ENCODE results near the gene TRIP13. TPM values are rescaled to one million over a fixed set of nuclear protein-coding genes. Genes with fewer than 3 reads are reported as not detected.

The TRIP13 gene
- total RNA-seq, 1 experiment from 2014 or later = 42.6 TPM

DNA sequence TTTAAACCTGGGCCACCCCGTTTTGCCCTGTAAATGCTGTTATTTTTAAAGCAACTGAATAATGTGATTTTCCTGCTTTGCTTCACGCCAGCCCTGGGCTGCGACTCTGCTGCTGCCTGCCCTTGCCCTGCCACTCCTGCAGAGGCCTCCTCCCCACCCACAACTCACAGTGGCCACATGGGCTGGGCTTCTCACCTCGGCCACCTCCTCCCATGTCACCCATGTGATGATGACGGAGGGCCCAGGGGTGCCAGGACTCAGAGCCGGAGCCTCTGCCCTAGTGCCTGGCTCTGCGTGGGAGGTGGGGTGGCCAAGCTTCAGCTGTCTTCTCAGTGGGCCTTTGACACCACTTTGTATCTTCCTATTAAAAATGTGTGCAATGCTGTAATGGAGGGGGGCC is 67.9 kb downstream of the TRIP13 start:
- Histone ChIP-seq H3K27ac (ENCODE audit: insufficient read length, low read depth, low read length) (no peak overlapping the region), H3K79me1 (ENCODE audit: insufficient read depth, low read depth, low read length, poor library complexity, severe bottlenecking) (no peaks in the 10 kb centered on the region), H2BK120ac (ENCODE audit: low read depth, low read length, poor library complexity, severe bottlenecking) (no peak overlapping the region), H4K91ac (ENCODE audit: insufficient read length, low read depth, low read length) (no peak overlapping the region), H2AK5ac (ENCODE audit: insufficient read length, low read length) (no peak overlapping the region), H3K4ac (ENCODE audit: low read depth, low read length) (no peak overlapping the region), H2BK12ac (ENCODE audit: insufficient read length, low read depth, low read length) (no peak overlapping the region), H3K4me1 (ENCODE audit: insufficient read depth, low read length) (no peaks in the 10 kb centered on the region), H3K27me3 (ENCODE audit: insufficient read depth, low read length) (no peaks in the 10 kb centered on the region), H3K23ac (ENCODE audit: insufficient read length, low read depth, low read length) (no peak overlapping the region), H2AFZ (ENCODE audit: low read length) (no peak overlapping the region), H3K23me2 (ENCODE audit: insufficient read length, low read depth, low read length, poor library complexity, severe bottlenecking) (no peaks in the 10 kb centered on the region), H2BK15ac (ENCODE audit: low read depth, low read length) (no peak overlapping the region), H2BK20ac (ENCODE audit: low read depth, low read length, poor library complexity, severe bottlenecking) (no peak overlapping the region), H4K8ac (replicated peaks; ENCODE audit: insufficient read length, low read depth, low read length) (no peak overlapping the region), H3K56ac (ENCODE audit: insufficient read length, low read depth, low read length) (no peak overlapping the region), H3K9ac (ENCODE audit: extremely low read depth, insufficient read length, low read length) (no peak overlapping the region), H2BK5ac (ENCODE audit: insufficient read length, low read length) (no peak overlapping the region), H3T11ph (ENCODE audit: low read length) (no peak overlapping the region), H3K9me3 (ENCODE audit: control insufficient read depth, low read depth, low read length) (no peaks in the 10 kb centered on the region), H3K14ac (ENCODE audit: insufficient read depth, low read length) (peak overlapping the region; percentile 35; the same call in 1 of the 2 replicates), H4K20me1 (ENCODE audit: control insufficient read depth, insufficient read depth, insufficient read length) (no peaks in the 10 kb centered on the region), H3K79me2 (ENCODE audit: insufficient read depth, low read length) (no peaks in the 10 kb centered on the region), H3K18ac (ENCODE audit: insufficient read length, low read depth, low read length) (no peak overlapping the region), H4K5ac (ENCODE audit: insufficient read length, low read depth, low read length) (no peak overlapping the region), H3K4me2 (ENCODE audit: insufficient read depth, insufficient read length, low read length) (no peak overlapping the region)
- H3K27me3 Mint-ChIP-seq (ENCODE audit: low read depth) = peaks cover 4% of the 10 kb centered on the region
- no peak overlapping the region for H3K4me3 Mint-ChIP-seq
- no peak for TF ChIP-seq CTCF (conservative IDR thresholded peaks at IDR 0.05)
- H3K27ac Mint-ChIP-seq = no peak overlapping the region; a peak in 2 of 7 replicates
- WGBS (ENCODE audit: extremely low coverage, insufficient read length, low lambda C conversion rate) = no CpG with 5 or more reads among the region's 7 CpGs
- H3K36me3 Mint-ChIP-seq (ENCODE audit: insufficient read depth in 1 of 3, low read depth in 3 of 3) = no peaks in the 10 kb centered on the region
- H3K4me1 Mint-ChIP-seq = 0 out of 4 replicates have a peak, but pooled peaks cover 0 to 2% of the 10 kb centered on the region in 2 experiments
- DNase-seq = peak; percentile 17
- no peaks in the 10 kb centered on the region for H3K9me3 Mint-ChIP-seq

All from H9 (cell line).